ENCODE results near the gene EHHADH. TPM values are rescaled to one million over a fixed set of nuclear protein-coding genes. Genes with fewer than 3 reads are reported as not detected.

Gene EHHADH
- total RNA-seq, 1 experiment from 2014 or later = 4.2 TPM

DNA sequence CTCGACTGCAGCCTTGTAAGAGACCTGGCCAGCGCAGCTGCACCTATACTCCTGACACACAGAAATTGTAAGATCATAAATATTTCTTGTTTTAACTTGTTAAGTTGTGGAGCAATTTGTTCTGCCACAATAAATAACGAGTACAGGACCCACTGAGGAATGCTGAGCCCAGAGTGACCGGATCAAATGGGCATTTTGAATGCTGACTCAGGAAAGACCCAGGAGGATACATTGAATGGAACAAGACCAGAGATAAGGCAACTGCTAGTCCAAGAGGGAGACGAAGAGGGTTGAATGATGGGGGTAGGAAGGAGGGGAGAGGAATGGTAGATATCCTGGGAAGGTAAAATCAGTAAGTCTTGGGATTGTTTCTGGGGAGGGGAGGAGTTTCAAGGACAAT lies 92.1 kb downstream of the EHHADH start:
- Mint-ChIP-seq H3K9me3 (no peaks in the 10 kb centered on the region), H3K36me3 (no peaks in the 10 kb centered on the region), H3K4me1 (peaks cover 8% of the 10 kb centered on the region), H3K4me3 (no peak overlapping the region), H3K27me3 (ENCODE audit: low read depth) (peaks cover 2% of the 10 kb centered on the region; the same call in 1 of the 2 replicates), H3K27ac (no peak overlapping the region)
- POLR2A ChIA-PET = no interaction called here
- no peak for DNase-seq (ENCODE audit: low spot score)
- ATAC-seq = no peak
- CTCF ChIA-PET = interaction anchor here (1.0 kb wide), 1 partner anchor 121 kb away, joined by 3 read pairs; no protein-coding TSS in a partner anchor
- TF ChIP-seq, protein P1, sequence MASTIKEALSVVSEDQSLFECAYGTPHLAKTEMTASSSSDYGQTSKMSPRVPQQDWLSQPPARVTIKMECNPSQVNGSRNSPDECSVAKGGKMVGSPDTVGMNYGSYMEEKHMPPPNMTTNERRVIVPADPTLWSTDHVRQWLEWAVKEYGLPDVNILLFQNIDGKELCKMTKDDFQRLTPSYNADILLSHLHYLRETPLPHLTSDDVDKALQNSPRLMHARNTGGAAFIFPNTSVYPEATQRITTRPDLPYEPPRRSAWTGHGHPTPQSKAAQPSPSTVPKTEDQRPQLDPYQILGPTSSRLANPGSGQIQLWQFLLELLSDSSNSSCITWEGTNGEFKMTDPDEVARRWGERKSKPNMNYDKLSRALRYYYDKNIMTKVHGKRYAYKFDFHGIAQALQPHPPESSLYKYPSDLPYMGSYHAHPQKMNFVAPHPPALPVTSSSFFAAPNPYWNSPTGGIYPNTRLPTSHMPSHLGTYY (CRISPR knock-in tag; IDR thresholded peaks at IDR 0.05) = no peak
- TF ChIP-seq MYBL2 (CRISPR knock-in tag; IDR thresholded peaks at IDR 0.05) (no peak), SMAD4 (CRISPR knock-in tag; IDR thresholded peaks at IDR 0.05) (no peak)

DNA sequence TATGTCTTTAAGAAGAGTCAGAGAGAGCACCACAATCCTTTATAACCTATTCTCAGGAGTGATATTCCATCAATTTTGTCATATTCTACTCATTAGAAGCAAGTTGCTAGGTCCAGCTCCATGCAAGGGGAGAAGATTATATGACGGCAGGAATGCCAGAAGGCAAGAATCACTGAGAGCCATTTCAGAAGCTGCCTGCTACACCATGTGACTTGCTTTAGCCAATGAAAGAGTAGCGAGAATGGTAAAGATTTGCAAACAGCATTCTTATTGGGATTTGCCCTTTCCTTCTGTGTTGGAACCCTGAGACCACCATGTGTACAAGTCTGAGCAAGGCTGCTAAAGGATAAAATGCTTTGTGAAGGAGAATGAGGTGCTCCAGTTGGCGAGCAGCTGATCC lies 96.5 kb downstream of the EHHADH start:
- H3K4me1 Mint-ChIP-seq = no peaks in the 10 kb centered on the region
- TF ChIP-seq ZNF263 (CRISPR knock-in tag; IDR thresholded peaks at IDR 0.05; ENCODE audit: low read depth) = no peak
- no peak for TF ChIP-seq ELF4 (CRISPR knock-in tag; IDR thresholded peaks at IDR 0.05; ENCODE audit: low read depth)
- TF ChIP-seq, protein P2, sequence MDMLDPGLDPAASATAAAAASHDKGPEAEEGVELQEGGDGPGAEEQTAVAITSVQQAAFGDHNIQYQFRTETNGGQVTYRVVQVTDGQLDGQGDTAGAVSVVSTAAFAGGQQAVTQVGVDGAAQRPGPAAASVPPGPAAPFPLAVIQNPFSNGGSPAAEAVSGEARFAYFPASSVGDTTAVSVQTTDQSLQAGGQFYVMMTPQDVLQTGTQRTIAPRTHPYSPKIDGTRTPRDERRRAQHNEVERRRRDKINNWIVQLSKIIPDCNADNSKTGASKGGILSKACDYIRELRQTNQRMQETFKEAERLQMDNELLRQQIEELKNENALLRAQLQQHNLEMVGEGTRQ (CRISPR knock-in tag; IDR thresholded peaks at IDR 0.05) = peak; percentile 40; the same call in 1 of the 2 replicates
- TF ChIP-seq, protein P3, sequence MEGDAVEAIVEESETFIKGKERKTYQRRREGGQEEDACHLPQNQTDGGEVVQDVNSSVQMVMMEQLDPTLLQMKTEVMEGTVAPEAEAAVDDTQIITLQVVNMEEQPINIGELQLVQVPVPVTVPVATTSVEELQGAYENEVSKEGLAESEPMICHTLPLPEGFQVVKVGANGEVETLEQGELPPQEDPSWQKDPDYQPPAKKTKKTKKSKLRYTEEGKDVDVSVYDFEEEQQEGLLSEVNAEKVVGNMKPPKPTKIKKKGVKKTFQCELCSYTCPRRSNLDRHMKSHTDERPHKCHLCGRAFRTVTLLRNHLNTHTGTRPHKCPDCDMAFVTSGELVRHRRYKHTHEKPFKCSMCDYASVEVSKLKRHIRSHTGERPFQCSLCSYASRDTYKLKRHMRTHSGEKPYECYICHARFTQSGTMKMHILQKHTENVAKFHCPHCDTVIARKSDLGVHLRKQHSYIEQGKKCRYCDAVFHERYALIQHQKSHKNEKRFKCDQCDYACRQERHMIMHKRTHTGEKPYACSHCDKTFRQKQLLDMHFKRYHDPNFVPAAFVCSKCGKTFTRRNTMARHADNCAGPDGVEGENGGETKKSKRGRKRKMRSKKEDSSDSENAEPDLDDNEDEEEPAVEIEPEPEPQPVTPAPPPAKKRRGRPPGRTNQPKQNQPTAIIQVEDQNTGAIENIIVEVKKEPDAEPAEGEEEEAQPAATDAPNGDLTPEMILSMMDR (IDR thresholded peaks at IDR 0.05) = no peak
- TF ChIP-seq ZNF423 (CRISPR knock-in tag; IDR thresholded peaks at IDR 0.05) = no peak
- TF ChIP-seq, protein P4, sequence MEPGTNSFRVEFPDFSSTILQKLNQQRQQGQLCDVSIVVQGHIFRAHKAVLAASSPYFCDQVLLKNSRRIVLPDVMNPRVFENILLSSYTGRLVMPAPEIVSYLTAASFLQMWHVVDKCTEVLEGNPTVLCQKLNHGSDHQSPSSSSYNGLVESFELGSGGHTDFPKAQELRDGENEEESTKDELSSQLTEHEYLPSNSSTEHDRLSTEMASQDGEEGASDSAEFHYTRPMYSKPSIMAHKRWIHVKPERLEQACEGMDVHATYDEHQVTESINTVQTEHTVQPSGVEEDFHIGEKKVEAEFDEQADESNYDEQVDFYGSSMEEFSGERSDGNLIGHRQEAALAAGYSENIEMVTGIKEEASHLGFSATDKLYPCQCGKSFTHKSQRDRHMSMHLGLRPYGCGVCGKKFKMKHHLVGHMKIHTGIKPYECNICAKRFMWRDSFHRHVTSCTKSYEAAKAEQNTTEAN (CRISPR knock-in tag; IDR thresholded peaks at IDR 0.05) = no peak
- TF ChIP-seq GRHL2 (CRISPR knock-in tag; IDR thresholded peaks at IDR 0.05; ENCODE audit: insufficient replicate concordance, severe bottlenecking) = no peak
- no peak overlapping the region for H3K27ac Mint-ChIP-seq
- no peaks in the 10 kb centered on the region for H3K36me3 Mint-ChIP-seq
- no peak for DNase-seq (ENCODE audit: low spot score)
- ChIA-PET CTCF (interaction anchor here (1.2 kb wide), 1 partner anchor 19 kb away, joined by 3 read pairs; no protein-coding TSS in a partner anchor), POLR2A (interaction anchor here (0.5 to 0.6 kb wide), 2 partner anchors 14 to 47 kb away, joined by 4 to 7 read pairs; no protein-coding TSS in a partner anchor)
- H3K27me3 Mint-ChIP-seq (ENCODE audit: low read depth) = peaks cover 10% of the 10 kb centered on the region
- H3K4me3 Mint-ChIP-seq = no peak overlapping the region
- no peaks in the 10 kb centered on the region for H3K9me3 Mint-ChIP-seq
- no peak for ATAC-seq

DNA sequence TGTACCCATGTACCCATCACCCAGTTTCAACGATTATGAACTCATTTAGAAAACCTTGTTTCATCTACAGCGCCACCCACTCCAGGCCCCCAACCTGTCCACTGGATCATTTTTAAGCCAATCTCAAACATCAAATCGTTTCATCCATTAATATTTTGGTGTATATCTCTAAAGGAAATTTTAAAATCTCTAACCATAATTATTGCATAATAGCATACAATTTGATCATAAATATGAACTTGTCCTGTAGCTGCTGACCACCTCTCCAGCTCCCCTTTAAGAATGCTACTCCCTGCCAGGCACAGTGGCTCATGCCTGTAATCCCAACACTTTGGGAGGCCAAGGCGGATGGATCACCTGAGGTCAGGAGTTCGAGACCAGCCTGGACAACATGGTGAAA lies 98.2 kb downstream of the EHHADH start:
- Mint-ChIP-seq H3K4me3 (no peak overlapping the region), H3K27me3 (ENCODE audit: low read depth) (peaks cover 26% of the 10 kb centered on the region), H3K9me3 (no peaks in the 10 kb centered on the region), H3K27ac (no peak overlapping the region), H3K4me1 (peaks cover 7% of the 10 kb centered on the region), H3K36me3 (no peaks in the 10 kb centered on the region)
- ChIA-PET CTCF (no interaction called here), POLR2A (no interaction called here)
- ATAC-seq (no peak), DNase-seq (ENCODE audit: low spot score) (no peak)
- TF ChIP-seq NR2C2 (CRISPR knock-in tag; IDR thresholded peaks at IDR 0.05) (no peak), IRF2 (CRISPR knock-in tag; IDR thresholded peaks at IDR 0.05; ENCODE audit: borderline replicate concordance, low read depth) (no peak), OVOL2 (CRISPR knock-in tag; IDR thresholded peaks at IDR 0.05; ENCODE audit: borderline replicate concordance) (no peak)
- TF ChIP-seq, protein P4 (CRISPR knock-in tag; IDR thresholded peaks at IDR 0.05) = no peak
